NCI-H128 (cell line): ENCODE measurements around the gene CCL1.
"Not testable (repeated sequence)": the region's sequence is repeated elsewhere in the genome, so short reads cannot be mapped to it uniquely, and the experiment has no call there.

Experiments
- DNase-seq: peaks from one replicate; lab custom pipeline; 2025; ENCODE audit not compliant: unreplicated experiment; lab: John Stamatoyannopoulos, UW

CCL1 gene

DNA sequence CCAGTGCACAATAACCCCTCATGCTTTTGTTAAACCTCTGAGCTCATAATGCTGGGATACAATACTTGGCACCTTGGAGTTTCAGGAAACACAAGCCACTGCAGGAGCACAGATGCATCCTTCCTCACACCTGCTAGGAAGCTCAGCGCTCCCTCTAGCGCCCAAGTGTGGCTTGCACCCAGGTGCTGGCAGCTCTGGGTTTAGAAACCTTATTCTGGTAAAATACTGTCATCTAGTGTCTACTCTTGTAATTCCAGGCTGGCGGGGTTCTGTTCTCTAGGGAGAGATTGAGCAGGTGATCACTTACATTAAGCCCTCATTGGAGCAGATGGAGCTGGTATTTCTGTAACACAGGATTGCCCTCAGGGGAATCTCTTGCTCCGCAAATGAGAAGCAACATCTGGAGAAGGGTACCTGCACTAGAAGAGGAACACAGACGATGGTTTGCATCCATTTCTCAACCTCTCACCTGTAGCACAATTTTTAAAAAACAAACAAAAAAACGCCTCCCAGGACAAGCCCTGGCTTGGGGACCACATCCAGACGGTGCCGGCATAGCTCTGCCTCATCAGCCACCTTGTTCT lies 1.5 kb downstream of the CCL1 start:
- DNase-seq: peak; percentile 40

DNA sequence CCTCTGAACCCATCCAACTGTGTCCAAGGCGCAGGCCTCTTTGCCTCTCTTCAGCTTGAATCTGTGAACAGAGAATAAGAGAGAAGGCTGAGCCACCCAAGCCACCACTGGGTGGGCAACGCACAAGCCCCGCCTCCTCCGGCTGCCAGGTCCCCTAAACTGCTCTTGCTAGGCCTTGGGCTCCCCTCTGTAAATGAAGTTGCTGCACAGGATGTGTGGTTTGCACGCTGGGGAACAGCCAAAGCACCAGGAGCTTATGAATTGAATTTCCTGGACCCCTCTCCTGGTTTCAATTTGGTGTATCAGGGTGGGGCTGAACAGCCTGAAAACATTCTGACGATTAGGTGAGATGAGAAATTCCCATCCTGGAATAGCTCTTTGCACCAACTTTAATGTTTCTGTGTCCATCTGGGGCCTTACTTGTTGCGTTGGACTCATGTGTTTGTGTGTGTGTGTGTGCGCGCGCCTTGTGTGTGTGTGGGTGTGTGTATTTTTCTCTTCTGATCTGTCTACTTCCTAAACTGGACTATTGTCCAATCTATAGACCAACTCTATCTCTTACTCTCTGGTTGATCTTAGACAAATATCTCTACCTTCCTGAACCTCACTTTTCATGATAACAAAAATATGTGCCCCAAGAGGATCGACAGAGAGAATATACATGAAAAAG lies 2.3 kb downstream of the CCL1 start:
- no peak for DNase-seq

DNA sequence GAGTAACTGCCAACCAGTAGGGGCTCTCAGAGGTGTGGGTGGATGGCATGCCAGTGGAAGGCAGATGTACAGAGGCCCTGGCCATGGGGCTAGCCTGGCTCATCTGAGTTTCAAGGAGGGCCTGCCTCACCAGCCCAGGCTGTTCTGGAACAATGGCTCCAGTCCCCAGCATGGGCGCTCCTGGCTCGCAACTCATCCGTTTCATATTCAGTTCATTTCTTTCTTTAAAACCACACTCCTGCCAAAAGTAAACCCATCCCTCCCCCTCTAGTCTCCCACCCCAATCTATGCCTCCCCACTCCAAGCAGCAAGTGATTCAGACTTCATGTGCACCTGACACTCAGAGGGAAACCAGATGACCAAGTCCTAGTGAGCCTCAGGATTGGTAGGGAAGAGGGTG lies 4.4 kb downstream of the CCL1 start:
- DNase-seq: no peak

DNA sequence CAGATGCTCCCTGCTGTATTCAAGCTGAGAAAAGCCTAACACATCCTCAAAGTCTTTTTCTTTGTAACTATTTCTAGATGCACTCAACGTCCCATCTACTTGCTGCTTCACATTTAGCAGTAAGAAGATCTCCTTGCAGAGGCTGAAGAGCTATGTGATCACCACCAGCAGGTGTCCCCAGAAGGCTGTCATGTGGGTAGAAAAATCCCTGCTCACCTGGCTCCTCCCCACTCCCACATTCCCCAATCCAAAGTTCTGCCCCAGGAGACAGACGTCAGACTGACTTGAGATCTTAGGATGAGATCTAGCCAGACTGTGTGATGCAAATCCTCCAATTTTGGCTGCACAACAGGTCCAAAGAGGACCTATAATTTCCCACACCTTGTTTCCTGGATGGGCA lies 5.6 kb downstream of the CCL1 start:
- no peak for DNase-seq

DNA sequence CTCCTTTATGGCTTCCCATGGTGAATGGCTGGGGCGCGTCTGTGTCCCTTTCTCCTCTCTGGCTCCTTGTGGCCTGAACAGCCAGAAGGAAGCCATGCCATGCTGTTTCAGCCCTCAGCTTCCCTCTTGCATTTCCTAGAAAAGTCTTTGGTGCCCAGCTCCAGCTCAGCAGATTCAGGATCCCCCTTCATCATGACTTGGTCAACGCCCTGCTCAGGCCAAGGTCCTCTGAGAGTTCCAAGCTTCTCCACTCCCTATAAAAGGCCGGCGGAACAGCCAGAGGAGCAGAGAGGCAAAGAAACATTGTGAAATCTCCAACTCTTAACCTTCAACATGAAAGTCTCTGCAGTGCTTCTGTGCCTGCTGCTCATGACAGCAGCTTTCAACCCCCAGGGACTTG lies 6.8 kb downstream of the CCL1 start, which contains the start of gene CCL13:
TSS of gene CCL13 (plus strand) at position 287 of the 400 bp plus-strand sequence. CDS start at position 334, 47 bp downstream.
- DNase-seq: no peak

DNA sequence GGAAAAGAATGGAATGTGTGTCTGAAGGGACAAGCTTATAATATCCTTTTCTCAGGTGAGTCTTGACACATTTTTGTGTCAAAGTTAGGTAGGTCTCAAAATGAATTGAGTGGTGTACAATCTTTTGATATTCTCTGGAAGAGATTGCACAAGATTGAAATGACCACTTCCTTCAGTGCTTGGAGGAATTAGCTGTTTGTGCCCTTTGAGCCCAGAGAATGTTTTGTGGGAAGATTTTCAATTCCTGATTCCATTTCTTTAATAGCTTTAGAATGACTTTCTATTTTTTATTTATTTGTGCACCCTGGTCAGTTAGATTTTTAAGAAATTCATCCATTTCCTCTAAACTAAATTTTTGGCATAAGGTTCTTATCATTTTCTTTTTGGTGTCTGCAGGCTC lies 8.4 kb downstream of the CCL1 start:
- DNase-seq: no peak

DNA sequence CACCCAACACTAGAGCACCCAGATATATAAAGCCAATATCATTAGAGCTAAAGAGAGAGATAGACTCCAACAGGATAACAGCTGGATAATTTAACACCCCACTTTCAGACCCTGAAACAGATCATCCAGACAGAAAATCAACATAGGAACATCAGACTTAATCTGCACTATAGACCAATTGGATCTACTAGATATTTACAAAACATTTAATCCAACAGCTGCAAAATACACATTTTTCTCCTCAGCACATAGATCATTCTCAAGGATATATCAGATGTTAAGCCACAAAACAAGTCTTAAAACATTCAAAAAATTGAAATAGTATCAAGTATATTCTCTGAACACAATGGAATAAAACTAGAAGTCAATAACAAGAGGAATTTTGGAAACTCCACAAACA lies 10.8 kb downstream of the CCL1 start:
- DNase-seq: no peak

DNA sequence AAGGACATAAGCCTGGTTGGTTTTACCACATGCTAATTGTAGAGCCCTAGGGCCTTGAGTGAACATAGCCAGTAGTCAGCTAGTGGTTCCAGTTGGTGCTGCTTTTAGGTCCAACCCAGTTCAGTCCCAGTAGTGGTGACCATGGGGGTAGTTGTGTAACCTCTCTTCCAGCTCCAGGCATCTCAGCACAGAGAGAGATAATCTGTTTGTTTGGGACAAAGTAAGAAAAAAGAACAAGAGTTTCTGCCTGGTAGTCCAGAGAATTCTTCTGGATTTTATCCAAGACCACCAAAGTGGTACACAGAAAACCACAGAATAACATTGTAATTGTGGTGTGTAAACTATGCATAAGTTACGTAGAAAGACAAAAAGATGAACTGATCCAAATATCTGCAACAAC lies 11.9 kb downstream of the CCL1 start:
- no peak for DNase-seq

DNA sequence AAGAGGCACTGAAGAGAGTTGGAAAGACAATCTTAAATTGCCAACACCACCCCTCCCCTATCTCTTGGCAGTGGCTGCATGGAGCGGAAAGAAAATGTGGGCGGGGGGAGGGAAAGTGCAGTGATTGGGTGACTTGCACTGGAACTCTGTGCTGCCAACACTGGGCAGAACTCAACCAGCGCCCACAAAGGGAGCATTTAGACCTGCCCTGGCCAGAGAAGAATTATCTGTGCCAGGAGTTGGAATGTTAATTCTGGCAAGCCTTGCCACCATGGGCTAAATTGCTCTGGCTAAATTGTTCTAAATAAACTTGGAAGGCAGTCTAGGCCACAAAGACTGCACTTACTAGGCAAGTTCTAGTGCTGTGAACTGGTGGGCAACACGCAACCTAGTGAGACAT lies 13.3 kb downstream of the CCL1 start:
- no peak for DNase-seq

DNA sequence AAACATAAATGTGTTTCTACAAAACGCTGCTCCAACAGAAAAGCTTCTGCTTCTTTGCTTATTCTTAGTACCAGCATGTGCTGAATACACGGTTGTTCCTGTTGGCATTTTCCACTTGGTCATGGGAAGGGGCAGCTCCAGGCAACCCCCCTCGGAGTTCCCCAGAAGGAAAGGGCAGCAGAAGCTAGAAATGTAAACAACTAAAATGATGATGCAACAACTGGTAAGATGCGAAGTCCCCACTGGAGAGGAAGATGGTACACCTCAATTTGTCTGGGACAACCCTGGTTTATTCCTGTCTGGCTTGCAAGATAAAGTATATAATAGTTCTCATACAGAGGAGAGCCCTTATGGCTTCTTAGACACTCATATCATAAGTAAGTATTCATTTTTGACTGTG lies 16.0 kb downstream of the CCL1 start:
- DNase-seq: no peak

DNA sequence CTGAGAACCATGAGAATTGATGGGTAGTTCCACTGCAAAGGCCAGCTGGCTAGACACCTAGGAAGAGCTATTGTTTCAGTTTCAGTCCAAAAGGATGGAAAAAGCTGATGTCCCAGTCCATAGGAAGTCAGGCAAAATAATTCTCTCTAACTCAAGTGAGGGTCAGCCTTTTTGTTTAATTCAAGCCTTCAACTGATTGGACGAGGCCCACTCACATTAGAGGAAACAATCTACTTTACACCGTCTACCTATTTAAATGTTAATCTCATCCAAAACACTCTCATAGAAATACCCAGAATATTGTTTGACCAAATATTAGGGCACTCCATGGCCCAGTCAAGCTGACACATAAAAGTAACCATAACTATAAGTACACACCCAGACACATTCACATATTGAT lies 21.1 kb downstream of the CCL1 start:
- DNase-seq: no peak

DNA sequence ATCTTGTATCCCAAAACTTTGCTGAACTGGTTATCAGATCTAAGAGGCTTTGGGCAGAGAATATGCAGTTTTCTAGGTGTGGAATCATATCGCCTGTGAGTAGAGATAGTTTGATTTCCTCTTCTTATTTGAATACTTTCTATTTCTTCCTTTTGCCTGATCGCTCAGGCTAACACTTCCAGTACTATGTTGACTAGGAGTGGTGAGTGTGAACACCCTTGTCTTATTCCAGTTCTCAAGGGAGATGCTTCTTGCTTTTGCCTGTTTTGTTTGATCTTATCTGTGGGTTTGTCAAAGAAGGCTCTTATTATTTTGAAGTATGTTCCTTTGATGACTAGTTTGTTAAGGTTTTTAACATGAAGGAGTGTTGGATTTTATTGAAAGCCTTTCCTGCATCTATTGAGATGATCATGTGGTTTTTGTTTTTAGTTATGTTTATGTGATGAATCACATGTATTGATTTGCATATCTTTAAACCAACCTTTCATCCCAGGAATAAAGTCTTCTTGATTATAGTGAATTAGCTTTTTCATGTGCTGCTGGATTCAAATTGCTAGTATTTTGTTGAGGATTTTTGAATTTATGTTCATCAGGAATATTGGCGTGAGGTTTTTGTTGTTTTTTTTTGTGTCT lies 23.8 kb downstream of the CCL1 start:
- DNase-seq: no peak

DNA sequence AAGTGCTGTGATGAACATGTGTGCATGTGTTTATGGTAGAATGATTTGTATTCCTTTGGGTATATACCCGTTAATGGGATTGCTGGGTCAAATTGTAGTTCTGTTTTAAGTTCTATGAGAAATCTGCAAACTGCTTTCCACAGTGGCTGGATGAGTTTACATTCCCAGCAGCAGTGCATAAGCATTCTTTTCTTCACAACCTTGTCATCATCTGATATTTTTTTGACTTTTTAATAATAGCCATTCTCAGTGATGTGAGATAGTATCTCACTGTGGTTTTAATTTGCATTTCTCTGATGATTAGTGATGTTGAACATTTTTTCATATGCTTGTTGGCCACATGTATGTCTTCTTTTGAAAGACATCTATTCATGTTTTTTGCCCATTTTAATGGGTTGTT lies 25.3 kb downstream of the CCL1 start:
- no peak for DNase-seq

DNA sequence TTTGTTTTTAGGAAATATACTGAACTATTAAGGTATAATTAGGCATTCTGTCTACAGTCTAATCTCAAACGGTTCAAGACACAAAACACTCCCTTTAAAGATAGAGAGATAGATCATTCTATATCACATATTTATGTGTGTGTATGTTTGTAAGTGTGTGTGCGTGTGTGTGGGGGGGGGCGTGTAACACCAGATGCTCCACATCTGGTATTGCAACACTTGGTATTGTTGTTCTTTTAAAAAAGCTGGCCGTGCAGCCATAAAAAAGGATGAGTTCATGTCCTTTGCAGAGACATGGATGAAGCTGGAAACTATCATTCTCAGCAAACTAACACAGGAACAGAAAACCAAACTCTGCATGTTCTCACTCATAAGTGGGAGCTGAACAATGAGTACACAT lies 35.5 kb downstream of the CCL1 start:
- not testable (repeated sequence) for DNase-seq

DNA sequence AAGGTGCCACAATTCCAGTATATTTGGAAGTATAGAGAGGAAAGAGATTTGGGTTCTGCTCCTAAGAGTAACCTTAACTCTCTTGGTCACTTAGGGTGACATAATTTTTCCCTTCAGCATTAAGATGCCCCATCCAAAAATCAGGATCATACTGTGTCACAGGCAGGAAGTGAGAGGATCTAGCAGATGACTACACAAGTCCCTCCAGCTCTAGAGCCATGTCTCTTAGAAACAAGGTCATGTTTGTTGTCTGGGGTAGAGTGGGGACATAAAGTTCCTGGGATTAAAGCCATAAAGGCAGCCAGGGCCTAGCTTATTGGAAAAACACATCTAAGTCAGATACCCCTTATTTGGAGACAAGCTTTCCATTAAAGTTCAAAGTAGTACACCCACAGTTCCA lies 41.1 kb downstream of the CCL1 start:
- DNase-seq: no peak

DNA sequence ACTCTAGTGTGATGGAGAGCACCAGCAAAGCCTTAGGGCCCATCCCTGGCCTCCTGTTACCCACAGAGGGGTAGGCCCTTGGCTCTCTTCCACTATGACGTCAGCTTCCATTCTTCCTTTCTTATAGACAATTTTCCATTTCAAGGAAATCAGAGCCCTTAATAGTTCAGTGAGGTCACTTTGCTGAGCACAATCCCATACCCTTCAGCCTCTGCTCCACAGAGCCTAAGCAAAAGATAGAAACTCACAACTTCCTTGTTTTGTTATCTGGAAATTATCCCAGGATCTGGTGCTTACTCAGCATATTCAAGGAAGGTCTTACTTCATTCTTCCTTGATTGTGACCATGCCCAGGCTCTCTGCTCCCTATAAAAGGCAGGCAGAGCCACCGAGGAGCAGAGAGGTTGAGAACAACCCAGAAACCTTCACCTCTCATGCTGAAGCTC lies 44.0 kb downstream of the CCL1 start, which contains the start of gene CCL8:
TSS of gene CCL8 (plus strand) at position 397 of the 445 bp plus-strand sequence. CDS start 67 bp downstream, outside the sequence.
- DNase-seq: no peak

DNA sequence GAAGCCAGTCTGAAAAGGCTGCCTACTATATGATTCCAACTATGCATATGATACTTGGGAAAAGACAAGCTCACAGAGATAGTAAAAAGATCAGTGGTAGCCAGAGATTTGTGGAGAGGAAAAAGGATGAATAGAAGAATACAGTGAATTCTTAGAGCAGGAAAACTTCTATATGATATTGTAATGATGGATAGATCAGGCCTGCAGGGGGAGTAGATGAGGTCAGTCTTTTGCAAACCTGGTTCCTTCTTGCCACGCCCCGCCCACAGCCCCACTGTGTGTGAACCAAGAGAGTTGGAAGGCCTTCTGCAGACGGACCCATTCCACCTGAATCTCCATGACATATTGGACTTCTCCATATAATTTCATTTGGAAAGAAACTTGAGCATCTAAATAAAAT lies 44.6 kb downstream of the CCL1 start:
- no peak for DNase-seq

DNA sequence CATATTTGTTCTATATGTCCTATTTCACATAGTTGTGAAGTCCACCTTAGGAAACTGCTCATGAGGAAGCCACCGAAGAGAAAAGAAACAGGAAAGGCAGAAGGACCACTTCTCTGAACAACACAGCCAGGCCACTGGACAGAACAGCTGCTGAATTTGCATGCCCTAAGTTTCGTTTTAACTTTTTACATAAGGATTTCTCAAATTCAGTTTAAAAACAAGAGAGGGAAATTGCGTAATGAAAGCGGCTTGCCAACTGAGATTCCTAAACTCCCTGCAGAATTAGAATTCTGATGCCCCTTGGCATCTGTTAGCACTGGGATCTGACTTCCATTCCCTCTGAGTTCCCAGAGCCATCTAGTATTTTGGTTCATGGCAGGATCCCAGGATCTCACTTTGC lies 48.8 kb downstream of the CCL1 start:
- DNase-seq: no peak

DNA sequence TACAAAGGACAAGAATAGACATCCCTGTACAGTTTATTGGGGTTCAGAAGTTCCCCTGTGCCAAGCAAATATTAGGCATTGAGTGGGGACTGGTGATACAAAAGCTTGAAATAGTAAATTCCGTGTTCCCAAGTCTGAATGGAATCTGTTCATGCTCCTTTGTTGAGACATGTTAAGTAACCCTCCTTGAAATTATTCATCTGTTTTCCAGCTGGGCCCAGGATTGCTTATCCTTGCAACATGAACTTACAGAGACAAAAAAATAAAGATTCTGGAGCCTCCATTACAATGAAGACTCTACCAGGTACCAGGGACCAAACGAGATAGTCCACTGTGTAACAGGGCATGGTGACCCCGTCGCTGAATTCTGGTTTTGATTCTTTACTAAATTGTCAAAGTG lies 49.9 kb downstream of the CCL1 start:
- no peak for DNase-seq

DNA sequence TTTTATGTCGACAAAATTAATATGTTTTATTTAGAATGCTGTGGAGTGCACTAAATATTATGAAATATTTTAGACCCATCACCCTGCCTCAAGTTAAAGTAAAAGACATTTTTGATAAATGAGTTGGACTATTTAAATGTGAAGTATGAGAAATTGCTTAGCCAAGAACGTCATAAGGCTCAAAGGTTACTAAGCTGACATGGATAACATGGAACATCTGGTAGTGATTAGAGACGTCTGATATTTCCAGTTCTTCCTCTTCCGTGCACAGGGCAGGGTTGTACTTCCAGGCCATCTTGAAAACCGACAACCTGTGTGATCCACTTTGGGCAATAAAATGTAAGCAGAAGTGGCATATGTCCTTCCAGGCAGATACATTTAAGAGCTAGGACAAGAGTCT lies 51.0 kb downstream of the CCL1 start:
- DNase-seq: no peak

DNA sequence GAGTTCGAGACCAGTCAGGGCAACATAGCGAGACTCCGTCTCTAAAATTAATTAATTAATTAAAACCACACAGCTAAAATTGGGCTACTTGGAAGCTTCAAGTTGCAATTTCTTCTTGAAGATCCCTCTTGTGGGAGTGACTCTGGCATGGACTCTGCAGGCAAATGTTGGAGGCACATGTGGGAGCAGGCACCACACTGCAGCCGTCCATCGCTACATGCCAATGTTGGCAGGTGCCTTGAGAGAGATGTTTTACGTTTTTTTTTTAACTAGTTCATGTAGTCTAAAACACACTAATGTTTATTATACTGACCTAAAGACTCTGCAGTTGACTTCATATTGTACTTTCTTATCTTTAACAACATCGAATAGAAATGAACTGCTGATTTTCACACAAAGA lies 51.7 kb downstream of the CCL1 start:
- no peak for DNase-seq
